SKM-1 treated with dmso at 0.1 percent for 144 hours (cell line): ENCODE results near the gene CSK.
A peak's percentile ranks its signal among the peaks of the same experiment; 100 is the strongest.

Experiments used
- DNase-seq: peaks from one replicate; lab custom pipeline; 2025; ENCODE audit not compliant: unreplicated experiment; lab: John Stamatoyannopoulos, UW

The CSK gene

DNA sequence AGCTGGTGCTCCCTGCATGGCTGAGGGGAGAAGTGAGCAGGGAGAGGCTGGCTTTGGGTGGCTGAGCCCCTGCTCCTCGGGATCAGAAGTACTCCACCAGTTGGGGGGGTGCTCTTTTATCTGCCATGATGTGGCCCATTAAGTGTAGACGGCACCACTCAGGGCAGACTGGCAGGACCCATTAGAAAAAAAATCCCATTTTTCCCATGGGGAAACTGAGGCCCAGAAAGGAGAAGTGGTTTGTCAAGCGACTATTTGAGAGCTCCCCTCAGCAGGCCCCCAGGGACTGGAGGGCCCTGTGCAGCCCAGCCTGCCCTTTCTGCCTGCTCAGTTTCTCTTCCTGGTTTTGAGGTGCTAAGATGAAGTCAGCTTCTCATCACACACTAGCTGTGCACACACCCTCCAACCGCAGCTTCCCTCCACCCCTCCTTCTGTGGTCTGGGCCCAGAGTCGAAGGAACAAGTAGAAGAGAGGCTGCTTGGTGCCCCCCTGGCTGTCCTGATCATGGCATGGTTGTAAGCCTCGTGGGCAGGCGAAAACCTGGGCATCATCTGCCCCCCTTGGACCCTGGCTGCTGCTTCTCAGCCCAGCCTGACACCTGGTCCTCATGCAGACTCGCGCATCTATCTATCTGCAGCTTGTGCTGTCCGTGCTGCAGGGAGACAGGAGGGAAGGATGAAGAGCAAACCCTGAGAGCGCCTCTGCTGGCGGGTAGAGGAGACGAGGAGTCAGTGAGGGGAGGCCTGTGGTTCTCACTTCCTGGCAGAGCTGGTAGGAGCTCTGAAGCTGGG, 5.6 kb downstream of the CSK start:
- peak; percentile 99 for DNase-seq

DNA sequence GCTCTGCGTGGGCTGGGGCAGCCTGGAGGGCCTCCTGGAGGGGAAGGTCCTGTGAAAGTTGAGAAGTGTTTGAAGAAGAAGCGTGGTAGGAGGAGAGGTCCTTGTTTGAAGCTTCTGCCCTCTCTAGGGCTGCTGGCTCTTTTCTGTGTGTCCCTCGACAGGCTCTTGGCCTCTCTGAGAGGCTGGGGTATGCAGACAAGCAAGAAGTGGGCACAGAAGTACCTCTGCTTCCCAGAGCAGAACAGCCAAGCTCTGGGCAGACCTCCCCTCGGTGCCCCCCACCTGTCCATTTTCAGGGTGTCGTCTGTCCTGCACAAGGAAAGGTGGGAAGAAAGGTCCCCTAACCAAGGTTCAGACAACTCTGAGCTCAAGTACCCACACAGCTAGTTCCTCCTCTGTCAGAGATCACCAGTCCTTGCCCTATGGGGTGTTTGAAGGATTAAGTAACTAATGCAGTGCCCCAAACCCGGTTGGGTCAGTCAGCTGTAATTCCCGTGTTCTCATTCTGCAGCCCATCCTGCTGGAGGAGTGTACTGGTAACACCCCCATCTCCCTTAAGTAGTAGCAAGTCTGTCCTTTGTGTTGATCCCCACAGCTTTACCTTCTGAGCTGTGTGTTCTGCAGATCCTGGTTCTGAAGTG, 6.3 kb downstream of the CSK start:
- peak; percentile 67 for DNase-seq

DNA sequence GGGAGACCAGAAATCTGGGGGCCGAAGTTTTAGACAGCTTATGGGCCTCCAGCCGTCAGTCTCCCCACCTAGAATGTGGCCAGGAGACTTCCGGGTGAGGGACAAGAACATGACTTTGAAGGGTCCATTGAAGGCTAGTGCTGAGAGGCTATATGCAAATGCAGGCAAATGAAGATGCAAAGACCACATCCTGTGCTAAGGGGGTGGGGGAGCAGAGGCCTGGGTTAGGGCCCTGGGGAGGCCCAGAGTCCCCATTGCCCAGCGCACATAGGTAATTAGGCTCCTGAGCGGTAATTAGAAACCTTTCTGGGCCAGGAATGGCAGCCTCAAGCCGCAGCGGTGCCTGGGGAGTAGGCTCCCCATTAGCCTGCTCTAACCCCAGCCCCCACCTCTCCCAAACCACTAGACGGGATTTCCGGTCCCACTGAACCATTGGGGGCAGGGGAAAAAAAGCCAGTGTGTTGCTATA, 6.8 kb downstream of the CSK start:
- DNase-seq, result peak; percentile 25

DNA sequence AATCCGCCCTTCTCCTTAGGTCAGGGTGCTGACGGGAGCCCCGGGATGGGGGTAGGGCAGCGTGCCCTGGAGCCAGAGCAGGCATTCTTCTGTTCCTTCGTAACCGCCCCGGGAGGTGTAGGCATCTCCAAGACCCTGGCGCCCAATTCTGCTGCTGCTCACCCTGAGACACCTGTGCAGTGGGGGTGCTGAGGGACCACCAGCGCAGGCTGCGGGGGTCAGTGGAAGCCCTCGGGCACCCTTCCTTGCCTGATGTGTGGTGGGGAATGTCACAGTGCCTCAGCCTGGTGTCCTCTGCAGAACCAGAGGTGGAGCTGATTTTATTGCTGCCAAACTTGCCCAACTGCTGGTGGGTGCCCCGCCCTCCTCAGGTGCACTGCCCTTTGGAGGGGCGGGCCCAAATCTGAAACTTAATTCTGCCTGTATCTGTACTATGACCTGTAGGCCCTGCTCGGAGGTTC, 7.3 kb downstream of the CSK start:
- no peak for DNase-seq

DNA sequence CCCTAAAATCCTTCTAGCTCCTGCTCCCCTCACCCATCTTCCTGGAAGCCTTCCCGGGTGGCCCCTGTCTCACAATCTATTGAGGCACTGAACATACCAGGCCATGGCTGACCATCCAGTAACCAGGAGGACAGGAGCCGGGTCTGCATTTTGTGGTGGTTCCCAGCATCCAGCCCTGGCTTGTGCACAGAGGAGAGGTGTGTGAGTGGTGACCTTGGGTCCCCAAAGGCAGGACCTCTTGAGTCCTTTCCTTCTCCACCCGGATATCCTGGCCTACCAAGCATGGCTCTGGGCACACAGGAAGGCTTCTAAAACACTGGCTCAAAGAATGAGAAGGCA, 7.8 kb downstream of the CSK start:
- no peak for DNase-seq

DNA sequence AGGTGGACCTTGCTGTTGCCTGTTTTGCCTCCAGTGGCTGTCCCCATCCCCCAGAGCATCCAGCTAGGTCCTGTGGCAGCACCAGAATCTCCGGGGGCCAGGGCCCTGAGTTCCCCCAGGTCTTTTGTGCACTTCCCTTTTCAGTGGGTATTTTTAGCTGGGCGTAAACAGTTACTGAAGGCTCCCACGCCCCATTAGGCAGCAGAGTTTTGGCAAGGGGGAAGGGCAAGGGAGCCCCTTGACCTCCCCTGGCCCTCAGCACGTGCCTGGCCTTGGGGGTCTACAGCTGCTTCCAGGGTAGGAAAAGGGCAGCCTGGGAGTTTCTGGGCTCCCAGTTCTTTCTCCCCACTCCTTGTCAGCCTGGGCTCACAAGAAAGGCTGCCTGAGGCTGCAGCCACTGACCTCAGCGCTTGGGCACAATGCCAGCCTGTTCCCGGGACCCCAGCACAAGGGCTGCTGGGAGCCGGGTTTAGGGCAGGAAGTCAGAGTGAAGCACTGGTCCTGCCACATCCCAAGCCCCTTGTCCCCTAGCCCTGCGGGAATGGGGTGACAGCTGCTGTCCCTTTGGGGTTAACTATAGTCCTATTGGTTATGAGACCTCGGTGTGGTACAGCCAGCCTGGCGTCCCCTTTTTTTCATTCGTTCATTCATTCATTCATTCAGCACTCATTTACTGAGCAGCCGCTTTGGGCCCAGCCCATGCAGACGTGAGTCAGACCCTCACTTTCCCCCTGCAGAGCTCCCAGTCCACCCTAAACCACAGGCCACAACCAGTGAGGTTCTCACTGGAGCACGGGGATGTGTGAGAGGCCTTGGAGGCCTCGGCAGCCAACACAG, 8.4 kb downstream of the CSK start:
- peak; percentile 77 for DNase-seq

DNA sequence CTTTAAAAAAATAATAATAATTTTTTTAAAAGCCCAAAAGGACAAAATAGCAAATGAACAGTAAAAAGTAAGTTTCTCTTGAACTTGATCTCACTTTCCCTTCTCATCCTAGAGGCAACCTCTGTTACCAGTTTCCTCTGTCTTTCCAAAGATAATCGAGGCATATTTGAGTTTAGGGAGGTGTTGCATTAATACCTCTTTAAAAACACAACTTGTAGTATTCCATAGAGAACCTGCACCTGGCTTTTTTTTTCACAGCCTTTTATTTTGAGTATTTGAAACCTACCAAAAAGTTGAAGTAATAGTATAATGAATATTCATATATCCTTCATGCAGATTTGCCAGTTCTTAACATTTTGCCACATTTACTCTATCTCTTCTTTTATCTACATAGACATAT, 9.1 kb downstream of the CSK start:
- no peak for DNase-seq

DNA sequence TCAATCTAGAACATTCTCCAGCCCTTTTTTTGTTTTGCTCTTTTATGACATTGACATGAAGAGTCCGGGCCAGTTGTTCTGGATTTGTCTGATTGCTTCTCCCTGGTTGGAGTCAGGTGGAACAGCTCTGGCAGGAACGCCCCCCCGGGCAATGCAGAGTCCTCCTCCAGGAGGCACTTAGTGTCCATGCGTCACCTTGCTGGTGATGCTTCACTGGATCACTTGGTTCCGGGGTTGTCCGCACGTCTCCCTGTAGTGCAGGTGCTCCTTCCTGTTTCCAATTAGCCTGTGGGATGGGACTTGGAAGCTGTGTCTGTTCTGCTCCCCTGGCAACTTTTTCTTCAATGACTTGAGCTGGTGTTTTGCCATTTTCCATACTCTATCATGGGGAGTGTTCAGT, 9.8 kb downstream of the CSK start:
- DNase-seq, result no peak

DNA sequence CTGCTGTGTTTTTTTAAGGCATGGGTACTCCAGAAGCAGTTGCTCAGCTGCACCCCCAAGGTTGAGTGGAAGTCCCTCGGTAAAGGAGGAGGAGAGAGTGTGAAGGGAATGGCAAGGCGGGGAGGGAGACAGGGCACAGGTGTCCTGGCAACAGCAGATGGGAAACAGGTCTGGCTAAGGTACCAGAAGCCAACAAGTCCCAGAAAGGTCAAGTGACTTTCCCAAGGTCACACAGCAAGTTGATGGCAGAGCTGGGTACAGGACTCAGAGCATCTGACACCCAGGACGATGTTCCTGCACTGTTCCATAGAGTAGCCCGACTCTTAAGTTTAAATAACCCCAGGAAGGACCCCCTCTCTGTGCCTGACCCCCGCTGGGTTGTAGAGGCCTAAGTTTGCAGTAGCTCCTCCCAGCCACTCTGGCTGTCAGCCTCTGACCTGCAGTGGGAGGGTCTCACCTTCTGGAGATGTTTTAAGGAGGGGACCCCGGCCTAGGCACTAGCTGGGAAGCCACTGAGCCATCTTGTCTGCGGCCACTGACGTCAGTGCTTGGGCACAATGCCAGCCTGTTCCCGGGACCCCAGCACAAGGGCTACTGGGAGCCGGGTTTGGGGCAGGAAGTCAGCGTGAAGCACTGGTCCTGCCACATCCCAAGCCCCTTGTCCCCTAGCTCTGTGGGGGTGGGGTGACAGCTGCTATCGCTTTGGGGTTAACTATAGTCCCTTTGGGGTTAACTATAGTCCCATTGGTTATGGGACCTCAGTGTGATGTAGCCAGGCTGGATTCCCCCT, 10.5 kb downstream of the CSK start:
- no peak for DNase-seq

DNA sequence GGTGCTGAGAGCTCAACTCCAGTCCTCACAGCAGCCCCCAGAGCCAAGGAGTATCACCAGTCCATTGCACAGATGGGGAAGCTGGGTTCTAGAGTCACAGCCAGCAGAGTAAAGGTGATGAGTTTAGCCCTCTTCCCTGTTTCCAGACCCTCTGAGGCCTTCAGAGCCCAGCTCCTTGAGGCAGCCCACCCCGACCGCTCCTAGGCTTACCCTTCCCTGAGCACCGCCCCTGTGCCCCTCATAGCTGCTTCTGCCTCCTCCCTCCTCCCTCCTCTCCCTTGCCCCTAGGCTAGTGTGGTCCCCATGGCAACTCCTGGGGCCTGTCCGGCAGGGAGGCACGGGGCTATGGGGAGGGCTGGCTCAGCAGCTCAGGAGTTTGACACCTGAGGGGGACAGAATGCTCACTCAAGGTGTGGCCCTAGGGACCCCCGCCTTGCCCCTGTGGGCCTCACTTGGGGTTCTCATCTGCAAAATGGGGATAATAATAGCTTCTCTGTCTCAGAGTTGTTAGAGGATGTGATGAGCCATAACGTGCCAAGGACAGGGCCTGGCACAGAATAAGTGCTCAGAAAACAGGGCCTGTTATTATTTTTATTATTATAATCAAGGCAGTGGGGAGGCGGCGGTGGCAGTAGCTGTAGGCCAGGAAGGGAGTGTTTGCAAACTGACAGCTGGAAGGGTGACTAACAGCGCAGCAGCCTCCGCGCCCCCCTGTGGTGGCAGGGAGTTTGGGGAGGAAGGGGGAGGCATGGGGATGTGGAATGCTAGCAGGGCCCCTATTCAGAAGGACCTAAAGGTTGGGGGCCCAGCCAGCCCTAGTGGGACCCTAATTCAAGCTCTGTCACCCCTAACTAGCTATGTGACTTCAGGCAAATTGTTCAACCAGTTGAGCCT, 11.5 kb downstream of the CSK start:
- no peak for DNase-seq

DNA sequence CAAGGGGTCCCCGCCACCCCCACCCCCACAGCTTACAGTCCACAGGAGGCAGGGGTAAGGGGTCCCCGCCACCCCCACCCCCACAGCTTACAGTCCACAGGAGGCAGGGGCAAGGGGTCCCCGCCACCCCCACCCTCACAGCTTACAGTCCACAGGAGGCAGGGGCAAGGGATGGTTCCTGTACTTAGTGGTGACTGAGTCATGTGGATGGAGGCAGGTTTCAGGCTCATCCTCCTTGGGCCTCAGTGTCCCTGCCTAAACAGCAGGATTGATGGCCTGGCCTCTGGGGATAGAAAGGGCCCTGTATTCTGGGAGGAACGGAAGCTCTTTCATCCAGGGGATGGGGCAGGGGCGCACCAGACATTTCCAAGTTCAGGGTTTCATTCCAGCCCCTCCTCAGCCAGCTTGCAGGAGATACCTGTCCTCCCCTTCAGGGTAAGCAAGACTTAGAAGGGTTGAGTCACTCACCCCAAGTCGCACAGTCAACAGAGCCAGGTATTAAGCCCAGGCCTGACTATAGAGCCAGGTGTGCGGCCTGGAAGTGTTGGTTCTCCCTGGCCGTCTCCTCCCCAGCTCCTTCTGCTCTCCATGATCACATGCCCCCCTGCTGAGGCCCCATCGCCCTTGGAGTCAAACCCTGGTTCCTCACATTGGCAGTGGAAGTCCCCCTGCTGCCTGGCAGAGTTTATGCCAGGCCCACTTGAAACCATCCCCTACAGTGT, 12.5 kb downstream of the CSK start:
- DNase-seq, result no peak

DNA sequence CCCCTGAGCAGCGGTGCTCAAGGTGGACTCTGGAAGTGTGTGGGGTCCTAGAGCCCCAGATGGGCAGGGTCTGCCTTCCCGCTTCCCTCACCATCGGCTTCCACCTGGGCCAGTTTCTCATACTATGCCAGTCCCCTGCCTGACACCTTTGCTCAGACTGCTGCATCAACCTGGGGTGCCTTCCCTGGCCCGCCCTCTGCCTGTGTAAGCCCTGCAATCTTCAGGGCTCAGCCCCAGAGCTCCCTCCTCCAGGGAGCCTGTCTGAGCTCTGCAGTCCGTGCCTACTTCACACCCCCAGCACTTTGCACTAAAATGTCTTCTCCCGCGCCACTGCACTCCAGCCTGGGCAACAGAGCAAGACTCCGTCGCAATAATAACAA, 13.1 kb downstream of the CSK start:
- DNase-seq, result no peak

DNA sequence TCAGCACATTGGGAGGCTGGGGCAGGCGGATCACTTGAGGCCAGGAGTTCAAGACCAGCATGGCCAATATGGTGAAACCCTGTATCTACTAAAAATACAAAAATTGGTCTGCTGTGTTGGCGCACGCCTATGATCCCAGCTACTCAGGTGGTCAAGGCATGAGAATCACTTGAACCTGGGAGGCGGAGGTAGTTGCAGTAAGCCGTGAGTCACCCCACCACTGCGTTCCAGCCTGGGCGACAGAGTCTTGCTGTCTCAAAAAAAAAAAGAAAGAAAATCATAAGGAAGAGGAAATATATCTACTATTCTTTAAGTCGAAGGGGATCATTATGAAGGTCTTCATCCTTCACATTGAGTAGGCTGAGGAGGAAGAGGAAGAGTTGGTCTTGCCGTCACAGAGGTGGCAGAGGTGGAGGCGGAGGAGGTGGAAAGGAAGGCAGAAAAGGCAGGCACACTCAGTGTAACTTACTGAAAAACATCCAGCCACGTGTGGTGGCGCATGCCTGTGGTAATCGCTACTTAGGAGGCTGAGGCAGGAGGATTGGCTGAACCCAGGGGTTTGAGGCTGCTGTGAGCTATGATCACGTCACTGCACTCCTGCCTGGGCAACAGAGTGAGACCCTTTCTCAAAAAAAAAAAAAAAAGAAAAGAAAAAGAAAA, 14.2 kb downstream of the CSK start:
- no peak for DNase-seq

DNA sequence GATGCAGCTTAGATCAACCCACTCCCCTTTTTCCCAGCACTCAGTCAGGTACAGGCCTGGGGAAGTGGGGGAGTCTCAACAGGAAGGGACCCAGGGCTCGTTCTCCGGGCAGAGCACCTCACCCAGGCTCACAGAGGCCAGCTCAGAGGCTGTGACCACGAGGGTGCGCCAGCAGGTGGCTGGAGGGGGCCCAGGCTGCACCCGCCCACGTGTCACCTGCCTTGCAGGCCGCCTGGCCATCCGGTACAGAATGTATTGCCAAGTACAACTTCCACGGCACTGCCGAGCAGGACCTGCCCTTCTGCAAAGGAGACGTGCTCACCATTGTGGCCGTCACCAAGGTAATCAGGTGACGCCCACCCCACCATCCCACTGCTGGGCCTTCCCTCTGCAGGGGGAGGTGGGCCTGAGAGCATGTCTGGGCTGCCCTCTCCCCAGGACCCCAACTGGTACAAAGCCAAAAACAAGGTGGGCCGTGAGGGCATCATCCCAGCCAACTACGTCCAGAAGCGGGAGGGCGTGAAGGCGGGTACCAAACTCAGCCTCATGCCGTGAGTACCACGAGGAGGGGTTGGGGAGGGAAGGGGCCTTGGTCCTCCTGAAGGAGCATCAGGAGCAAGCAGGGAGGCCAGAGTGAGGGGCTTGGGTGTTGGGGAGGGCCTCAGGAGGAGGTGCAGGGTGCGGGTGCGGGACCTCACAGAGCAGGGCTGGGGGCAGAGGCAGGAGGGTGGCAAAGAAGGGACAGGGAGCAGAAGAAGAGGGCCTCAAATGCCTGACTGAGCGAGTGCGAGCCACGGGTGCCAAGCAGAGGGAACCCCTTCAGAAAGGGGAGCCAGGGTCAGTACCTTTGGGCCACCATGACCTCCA, 16.7 kb downstream of the CSK start:
- no peak for DNase-seq

DNA sequence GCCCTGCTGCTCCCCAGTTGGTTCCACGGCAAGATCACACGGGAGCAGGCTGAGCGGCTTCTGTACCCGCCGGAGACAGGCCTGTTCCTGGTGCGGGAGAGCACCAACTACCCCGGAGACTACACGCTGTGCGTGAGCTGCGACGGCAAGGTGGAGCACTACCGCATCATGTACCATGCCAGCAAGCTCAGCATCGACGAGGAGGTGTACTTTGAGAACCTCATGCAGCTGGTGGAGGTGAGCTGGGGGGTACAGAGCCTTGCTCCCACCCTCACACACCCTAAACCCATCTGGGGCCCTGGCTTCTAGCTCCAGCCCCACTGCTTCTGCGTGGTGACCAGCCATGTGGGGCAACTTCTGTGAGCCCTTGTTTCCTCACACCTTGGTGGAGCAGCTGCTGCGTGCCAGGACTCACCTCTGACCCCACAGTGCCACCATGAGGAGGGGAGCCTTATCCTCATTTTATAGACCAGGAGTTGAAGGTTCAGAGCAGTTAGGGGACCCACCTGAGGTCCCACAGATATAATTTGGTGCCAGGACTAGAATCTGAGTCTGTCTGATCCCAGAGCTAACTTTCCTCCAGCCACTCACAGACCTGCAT, 17.5 kb downstream of the CSK start:
- DNase-seq, result no peak

DNA sequence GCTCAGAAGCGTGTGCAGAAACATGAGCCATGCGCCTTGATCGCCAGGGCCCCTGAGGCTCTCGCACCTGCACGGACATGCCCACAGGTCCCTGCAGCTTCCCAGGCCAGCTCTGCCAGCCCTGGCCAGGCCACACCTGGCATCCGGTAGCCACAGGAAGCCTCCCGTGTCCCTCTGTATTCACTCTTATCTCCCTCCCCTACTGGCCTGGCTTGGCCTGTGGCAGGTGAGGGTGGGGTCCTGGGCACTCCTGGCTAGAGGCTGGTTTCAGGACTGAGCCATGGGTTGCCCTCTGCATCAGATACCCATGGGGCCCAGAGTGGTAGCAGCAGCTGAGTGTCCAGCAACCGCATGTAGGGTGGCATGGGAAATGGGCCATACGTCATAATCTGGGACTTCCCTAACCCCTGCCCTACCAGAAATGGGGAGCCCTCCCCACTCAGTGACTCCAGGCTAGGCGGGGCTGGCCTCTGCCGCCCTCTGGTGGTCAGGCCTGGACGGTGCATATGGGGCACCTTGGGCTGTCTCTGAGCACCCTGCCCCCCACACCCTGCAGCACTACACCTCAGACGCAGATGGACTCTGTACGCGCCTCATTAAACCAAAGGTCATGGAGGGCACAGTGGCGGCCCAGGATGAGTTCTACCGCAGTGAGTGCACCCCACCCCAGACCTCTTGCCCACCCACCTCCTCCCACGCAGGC, 18.1 kb downstream of the CSK start:
- DNase-seq, result peak; percentile 76

DNA sequence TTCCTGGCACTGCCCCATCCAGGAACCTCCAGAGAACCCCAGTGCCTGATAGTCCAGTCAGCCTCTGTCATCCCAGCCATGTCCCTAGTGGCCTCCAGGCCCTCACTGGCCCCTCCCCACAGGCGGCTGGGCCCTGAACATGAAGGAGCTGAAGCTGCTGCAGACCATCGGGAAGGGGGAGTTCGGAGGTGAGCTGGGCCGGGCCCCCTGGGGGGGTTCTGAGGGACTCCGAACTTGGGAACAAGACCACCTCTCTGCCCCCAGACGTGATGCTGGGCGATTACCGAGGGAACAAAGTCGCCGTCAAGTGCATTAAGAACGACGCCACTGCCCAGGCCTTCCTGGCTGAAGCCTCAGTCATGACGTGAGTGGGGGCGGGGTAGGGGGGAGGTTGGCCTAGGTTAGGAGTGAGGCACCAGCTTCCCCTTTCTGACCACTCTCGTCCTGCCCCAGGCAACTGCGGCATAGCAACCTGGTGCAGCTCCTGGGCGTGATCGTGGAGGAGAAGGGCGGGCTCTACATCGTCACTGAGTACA, 18.7 kb downstream of the CSK start:
- peak; percentile 74 for DNase-seq
